Ovary (tissue), 3 donors: ENCODE measurements around the gene ACSS1.

ENCODE experiments used
- EP300 ChIP-seq: sonication (generic); formaldehyde crosslinking; IDR thresholded peaks from one replicate; pipeline ENCODE4 v1.6.1; 2017; ENCODE audit warnings: antibody characterized with exemption
- POLR2A ChIP-seq: fragments of 450-650 bp; IDR thresholded peaks from one replicate; pipeline ENCODE4 v1.6.1; 2017; ENCODE audit warnings: antibody characterized with exemption, mild to moderate bottlenecking, moderate library complexity
- TF ChIP-seq, protein P1 (sequence below), 3 donors: fragments of 450-650 bp in 2 of 3; fragments of 200-600 bp in 1 of 3; IDR thresholded peaks; one replicate each; pipeline versions ENCODE4 v1.5.1 to v1.8.0; 2016 to 2022; ENCODE audit warnings: antibody characterized with exemption in 3 of 3, mild to moderate bottlenecking in 1 of 3
- donor health status: DM: no; HTN: no; CAD: no.

DNA sequence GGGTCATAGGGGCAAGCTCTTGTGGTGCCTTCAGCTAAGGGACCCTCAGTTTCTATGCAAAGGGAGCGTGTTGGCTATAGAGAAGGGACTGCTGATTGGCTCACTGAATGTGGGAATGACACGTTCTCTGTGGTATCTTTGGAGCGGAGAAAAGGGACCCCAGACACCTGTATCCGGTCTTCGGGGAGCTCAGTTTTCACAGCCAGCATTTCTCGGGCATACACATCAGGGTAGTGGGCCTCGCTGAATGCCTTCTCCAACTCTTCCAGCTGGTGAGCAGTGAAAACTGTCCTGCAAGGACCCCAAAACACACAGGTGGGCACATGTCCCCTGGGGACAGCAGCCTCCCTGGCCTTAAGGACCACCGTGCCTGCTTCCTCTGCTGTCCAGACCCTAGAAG lies 20.7 kb upstream of the ACSS1 start:
- no peak for TF ChIP-seq POLR2A
- TF ChIP-seq, protein P1, sequence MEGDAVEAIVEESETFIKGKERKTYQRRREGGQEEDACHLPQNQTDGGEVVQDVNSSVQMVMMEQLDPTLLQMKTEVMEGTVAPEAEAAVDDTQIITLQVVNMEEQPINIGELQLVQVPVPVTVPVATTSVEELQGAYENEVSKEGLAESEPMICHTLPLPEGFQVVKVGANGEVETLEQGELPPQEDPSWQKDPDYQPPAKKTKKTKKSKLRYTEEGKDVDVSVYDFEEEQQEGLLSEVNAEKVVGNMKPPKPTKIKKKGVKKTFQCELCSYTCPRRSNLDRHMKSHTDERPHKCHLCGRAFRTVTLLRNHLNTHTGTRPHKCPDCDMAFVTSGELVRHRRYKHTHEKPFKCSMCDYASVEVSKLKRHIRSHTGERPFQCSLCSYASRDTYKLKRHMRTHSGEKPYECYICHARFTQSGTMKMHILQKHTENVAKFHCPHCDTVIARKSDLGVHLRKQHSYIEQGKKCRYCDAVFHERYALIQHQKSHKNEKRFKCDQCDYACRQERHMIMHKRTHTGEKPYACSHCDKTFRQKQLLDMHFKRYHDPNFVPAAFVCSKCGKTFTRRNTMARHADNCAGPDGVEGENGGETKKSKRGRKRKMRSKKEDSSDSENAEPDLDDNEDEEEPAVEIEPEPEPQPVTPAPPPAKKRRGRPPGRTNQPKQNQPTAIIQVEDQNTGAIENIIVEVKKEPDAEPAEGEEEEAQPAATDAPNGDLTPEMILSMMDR (IDR thresholded peaks at IDR 0.05): no peak
- no peak for TF ChIP-seq EP300
